Non-pigmented ciliary epithelial cell (primary cell): ENCODE data around the gene KPNA6.
"Not testable (repeated sequence)": the region's sequence is repeated elsewhere in the genome, so short reads cannot be mapped to it uniquely, and the experiment has no call there.

ENCODE experiments used
- DNase-seq: peaks from one replicate; pipeline ENCODE4 v3.0.0-alpha.2; 2010; ENCODE audit warnings: low read depth

Gene KPNA6

GRCh38 chr1:32107742-32108661, at the start of gene KPNA6:
Gene KPNA6 (plus strand): TSS chr1:32108056. CDS start chr1:32108131, 75 bp downstream.
- peak; percentile 86 for DNase-seq

GRCh38 chr1:32060914-32061313, 46.9 kb upstream of the KPNA6 start:
- DNase-seq, result no peak

- DNase-seq, result no peak
Measured at GRCh38 chr1:32062867-32063230, 45.0 kb upstream of the KPNA6 start.

- DNase-seq, result no peak
Measured at GRCh38 chr1:32063261-32063681, 44.6 kb upstream of the KPNA6 start.

GRCh38 chr1:32065613-32066488, 42.0 kb upstream of the KPNA6 start:
- DNase-seq, result not testable (repeated sequence)

- DNase-seq, result no peak
Measured at GRCh38 chr1:32066489-32066873, 41.4 kb upstream of the KPNA6 start.

- DNase-seq, result no peak
Measured at GRCh38 chr1:32068957-32069588, 38.8 kb upstream of the KPNA6 start.

GRCh38 chr1:32071758-32072621, 35.9 kb upstream of the KPNA6 start:
- no peak for DNase-seq

- no peak for DNase-seq
Measured at GRCh38 chr1:32072622-32073298, 35.1 kb upstream of the KPNA6 start, which contains the start of gene TMEM39B. Gene TMEM39B (plus strand): TSS chr1:32072939. CDS start chr1:32073048, 109 bp downstream.

GRCh38 chr1:32073299-32074229, 34.3 kb upstream of the KPNA6 start:
- DNase-seq, result no peak

GRCh38 chr1:32074841-32075240, 33.0 kb upstream of the KPNA6 start:
- no peak for DNase-seq

- DNase-seq, result no peak
Measured at GRCh38 chr1:32077451-32077850, 30.4 kb upstream of the KPNA6 start.

GRCh38 chr1:32082022-32082421, 25.8 kb upstream of the KPNA6 start:
- no peak for DNase-seq

GRCh38 chr1:32086381-32086780, 21.5 kb upstream of the KPNA6 start:
- DNase-seq, result not testable (repeated sequence)

GRCh38 chr1:32091176-32091575, 16.7 kb upstream of the KPNA6 start:
- no peak for DNase-seq

- no peak for DNase-seq
Measured at GRCh38 chr1:32091591-32091990, 16.3 kb upstream of the KPNA6 start.

- no peak for DNase-seq
Measured at GRCh38 chr1:32094746-32095521, 12.9 kb upstream of the KPNA6 start.

- DNase-seq, result no peak
Measured at GRCh38 chr1:32099426-32099825, 8.4 kb upstream of the KPNA6 start.

GRCh38 chr1:32100359-32100758, 7.5 kb upstream of the KPNA6 start:
- DNase-seq, result no peak
